ENCODE results near the gene UTP25. TPM values are rescaled to one million over a fixed set of nuclear protein-coding genes. Genes with fewer than 3 reads are reported as not detected.

UTP25 gene
- polyA plus RNA-seq, 1 donor (not counting 4 experiments of a cell fraction or from before 2014, with no cell fraction given), result 13.3 TPM

- no peak within 1 kb of the TSS for H2AFZ ChIP-seq (ENCODE audit: control insufficient read depth, low read length)
- peaks cover 63% of the 10 kb centered on the region for H3K79me2 ChIP-seq (ENCODE audit: control insufficient read depth, insufficient read depth, low read length)
- dilution Hi-C loops (cut with MboI; ENCODE audit: extremely low pct_ligation_motif_present, low sequenced_read_pairs), result no loop called here
- FAIRE-seq (peak; percentile 73), DNase-seq (ENCODE audit: low read depth, low spot score) (no peak)
- no peaks in the 10 kb centered on the region for H3K9me3 ChIP-seq (ENCODE audit: control insufficient read depth, low read depth, low read length)
- no peaks in the 10 kb centered on the region for H3K27me3 ChIP-seq (ENCODE audit: control insufficient read depth, extremely low read depth, insufficient read depth, low read length)
- H4K20me1 ChIP-seq (ENCODE audit: control insufficient read depth, extremely low read depth, insufficient read depth, low read length), result peaks cover 37% of the 10 kb centered on the region
- TF ChIP-seq EZH2 (IDR thresholded peaks at IDR 0.05; ENCODE audit: low read length), result no peak
- TF ChIP-seq CTCF (optimal IDR thresholded peaks at IDR 0.05 in 1 of 3, IDR thresholded peaks at IDR 0.05 in 1 of 3, conservative IDR thresholded peaks at IDR 0.05 in 1 of 3; ENCODE audit: extremely low read depth in 1 of 3, insufficient read depth in 2 of 3, low read length in 3 of 3), result peak in 1 of 3 experiments; percentile 10
- H3K9ac ChIP-seq (ENCODE audit: control insufficient read depth, extremely low read depth, insufficient read depth, low read length), result peak within 1 kb of the TSS; percentile 100
- peaks cover 66% of the 10 kb centered on the region for H3K4me1 ChIP-seq (ENCODE audit: control insufficient read depth, extremely low read depth, insufficient read depth, low read length)
- peak within 1 kb of the TSS; percentile 97 for H3K4me2 ChIP-seq (ENCODE audit: control insufficient read depth, extremely low read depth, insufficient read depth, low read depth, low read length)
- H3K36me3 ChIP-seq (ENCODE audit: control insufficient read depth in 2 of 2, extremely low read depth in 1 of 2, insufficient read depth in 2 of 2, low read length in 2 of 2), result peaks cover 19 to 28% of the 10 kb centered on the region in 2 experiments
- peaks cover 2% of the 10 kb centered on the region for H3K9me1 ChIP-seq (ENCODE audit: control insufficient read depth, extremely low read depth, insufficient read depth, low read length)
- peak within 1 kb of the TSS; percentile 99 for H3K27ac ChIP-seq (ENCODE audit: control insufficient read depth, insufficient read depth, low read length)
- peak within 1 kb of the TSS; percentile 81 to 92 (median 90) for H3K4me3 ChIP-seq (ENCODE audit: control insufficient read depth in 2 of 3, extremely low read depth in 1 of 3, insufficient read depth in 2 of 3, low read depth in 1 of 3, low read length in 3 of 3)
Observed at GRCh38 chr1:209805875-209806760, 21.7 kb upstream of the UTP25 start, which contains the start of gene IRF6. TSS of gene IRF6 (minus strand) at chr1:209806142. CDS start at chr1:209801413, 4,729 bp downstream.

DNA sequence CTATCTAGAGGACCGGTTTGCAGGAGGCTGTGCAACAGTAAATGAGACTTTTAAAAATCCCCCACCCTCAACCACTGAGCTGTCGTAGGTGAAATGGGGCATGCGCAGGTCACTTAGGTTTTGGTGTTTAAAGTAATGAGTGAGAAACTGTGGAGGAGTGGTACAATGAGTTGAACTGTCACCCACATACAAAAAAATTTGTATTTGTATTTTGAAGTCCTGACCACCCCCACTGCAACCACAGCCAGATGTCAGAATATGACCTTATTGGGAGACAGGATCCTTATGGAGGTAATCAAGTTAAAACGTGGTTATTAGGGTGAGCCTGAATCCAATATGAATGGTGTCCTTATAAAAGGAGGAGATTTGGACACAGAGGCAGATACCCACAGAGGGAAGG lies 20.3 kb upstream of the UTP25 start:
- H3K27me3 ChIP-seq (ENCODE audit: control insufficient read depth, extremely low read depth, insufficient read depth, low read length), result no peaks in the 10 kb centered on the region
- DNase-seq (ENCODE audit: low read depth, low spot score) (no peak), FAIRE-seq (no peak)
- TF ChIP-seq CTCF (optimal IDR thresholded peaks at IDR 0.05 in 1 of 3, IDR thresholded peaks at IDR 0.05 in 1 of 3, conservative IDR thresholded peaks at IDR 0.05 in 1 of 3; ENCODE audit: extremely low read depth in 1 of 3, insufficient read depth in 2 of 3, low read length in 3 of 3), result no peak
- TF ChIP-seq EZH2 (IDR thresholded peaks at IDR 0.05; ENCODE audit: low read length), result no peak
- H2AFZ ChIP-seq (ENCODE audit: control insufficient read depth, low read length), result no peak overlapping the region
- H3K9me3 ChIP-seq (ENCODE audit: control insufficient read depth, low read depth, low read length), result no peaks in the 10 kb centered on the region
- H3K4me3 ChIP-seq (ENCODE audit: control insufficient read depth in 2 of 3, extremely low read depth in 1 of 3, insufficient read depth in 2 of 3, low read depth in 1 of 3, low read length in 3 of 3), result peak overlapping the region; percentile 74 to 81 (median 80)
- no peaks in the 10 kb centered on the region for H3K9me1 ChIP-seq (ENCODE audit: control insufficient read depth, extremely low read depth, insufficient read depth, low read length)
- peaks cover 25% of the 10 kb centered on the region for H4K20me1 ChIP-seq (ENCODE audit: control insufficient read depth, extremely low read depth, insufficient read depth, low read length)
- H3K36me3 ChIP-seq (ENCODE audit: control insufficient read depth in 2 of 2, extremely low read depth in 1 of 2, insufficient read depth in 2 of 2, low read length in 2 of 2), result peaks cover 8 to 14% of the 10 kb centered on the region in 2 experiments
- dilution Hi-C loops (cut with MboI; ENCODE audit: extremely low pct_ligation_motif_present, low sequenced_read_pairs), result no loop called here
- H3K4me2 ChIP-seq (ENCODE audit: control insufficient read depth, extremely low read depth, insufficient read depth, low read depth, low read length), result peak overlapping the region; percentile 97
- peaks cover 49% of the 10 kb centered on the region for H3K79me2 ChIP-seq (ENCODE audit: control insufficient read depth, insufficient read depth, low read length)
- peak overlapping the region; percentile 99 for H3K27ac ChIP-seq (ENCODE audit: control insufficient read depth, insufficient read depth, low read length)
- H3K4me1 ChIP-seq (ENCODE audit: control insufficient read depth, extremely low read depth, insufficient read depth, low read length), result peaks cover 53% of the 10 kb centered on the region
- H3K9ac ChIP-seq (ENCODE audit: control insufficient read depth, extremely low read depth, insufficient read depth, low read length), result peak overlapping the region; percentile 100
